BJ (cell line): ENCODE data around the gene CRTC2. TPM values are rescaled to one million over a fixed set of nuclear protein-coding genes. Genes with fewer than 3 reads are reported as not detected.

Experiments
- CTCF ChIA-PET: fragments of 350-600 bp; formaldehyde crosslinking; extraction: SDS; loops from one replicate; lab custom pipeline; 2021; ENCODE audit warnings: antibody characterized with exemption, inconsistent platforms; lab: Yijun Ruan, JAX
- POLR2A ChIA-PET: fragments of 300-600 bp; sonication (Branson Sonifier 250); formaldehyde crosslinking; extraction: SDS; loops from one replicate; lab custom pipeline; 2021; ENCODE audit warnings: antibody characterized with exemption; lab: Charles Lee
- DNase-seq: peaks from one replicate; pipeline ENCODE4 v3.0.0-alpha.2; 2011; ENCODE audit warnings: low read depth
- H3K27me3 ChIP-seq: 2 replicates; pipeline ENCODE4 v1.6.0; 2011; ENCODE audit warnings: low read length; ENCODE audit not compliant: control insufficient read depth, insufficient read depth
- H3K36me3 ChIP-seq: 2 replicates; pipeline ENCODE4 v1.5.1; 2011; ENCODE audit warnings: low read length; ENCODE audit not compliant: control insufficient read depth, insufficient read depth
- H3K4me3 ChIP-seq: 2 replicates; pipeline ENCODE4 v1.5.1; 2011; ENCODE audit warnings: low read depth, mild to moderate bottlenecking, control low read depth, low read length
- polyA plus RNA-seq: library from polyadenylated mRNA; depleted of rRNA; stranded (reverse); fragments of >200 nt; gene quantifications from 2 replicates; pipeline ENCODE4 v1.2.3, GENCODE V29; 2011
- TF ChIP-seq, protein P1 (sequence below): IDR thresholded peaks from 2 replicates; pipeline ENCODE4 v1.5.1; 2011; ENCODE audit warnings: low read depth, mild to moderate bottlenecking, control low read depth, inconsistent platforms, low read length, moderate library complexity; ENCODE audit not compliant: insufficient read depth

CRTC2 gene
- polyA plus RNA-seq, 1 experiment: 25.2 TPM

DNA sequence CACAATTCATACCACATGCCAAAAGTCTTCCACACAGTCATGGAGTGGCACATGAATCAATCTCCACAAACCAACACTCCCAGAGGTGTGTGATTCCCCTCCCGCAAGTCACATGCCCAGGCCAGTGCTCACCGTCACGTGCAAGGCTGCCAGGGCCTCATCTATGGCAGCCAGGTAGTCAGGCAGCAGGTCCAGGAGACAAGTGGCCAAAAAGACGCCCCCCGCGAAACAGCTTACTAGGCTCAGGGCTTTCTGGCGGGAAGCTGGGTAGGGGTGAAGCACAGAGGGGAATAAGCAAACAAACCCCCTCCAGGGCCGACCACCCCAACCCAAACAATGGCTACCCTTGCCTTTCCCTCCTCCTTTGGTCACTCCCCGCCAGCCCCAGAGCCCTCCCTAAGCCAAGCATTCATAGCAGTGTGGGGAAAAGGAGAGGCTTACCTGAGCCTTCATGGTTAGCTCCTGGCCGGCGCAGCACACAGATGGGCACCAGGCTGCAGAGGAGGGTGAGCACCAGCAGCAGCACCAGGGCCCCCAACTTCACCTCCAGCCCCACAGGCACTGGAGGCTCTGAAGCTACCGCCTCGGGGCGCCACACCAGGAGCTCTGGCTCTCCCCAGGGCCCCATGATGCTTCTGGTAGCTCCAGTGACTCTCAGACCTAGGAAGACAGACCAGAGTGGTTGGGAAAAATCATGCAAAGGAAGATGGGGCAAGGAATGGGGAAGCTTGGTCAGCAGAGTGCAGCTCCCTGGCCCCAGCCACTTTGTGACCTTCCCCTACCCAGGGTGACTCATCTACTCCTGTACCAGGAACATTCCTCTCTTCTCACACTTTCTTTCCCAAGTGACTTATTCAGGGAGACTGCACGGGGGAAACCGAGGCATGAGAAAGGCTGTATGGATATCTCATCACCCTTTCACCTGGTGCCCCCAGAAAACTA is 3.9 kb upstream of the CRTC2 start:
- Histone ChIP-seq H3K36me3 (peaks cover 14% of the 10 kb centered on the region), H3K27me3 (no peaks in the 10 kb centered on the region), H3K4me3 (peak overlapping the region; percentile 87)
- CTCF ChIA-PET: interaction anchor here (1.3 to 4.8 kb wide), 6 partner anchors 9 to 133 kb away, joined by 3 to 32 read pairs (median 8); partner anchors contain the start of genes DENND4B, JTB and RAB13
- POLR2A ChIA-PET: interaction anchor here (0.8 to 1.4 kb wide), 3 partner anchors 15 to 40 kb away, joined by 5 to 6 read pairs (median 6); partner anchors contain the start of genes GATAD2B, JTB and RPS27
- no peak for DNase-seq
- TF ChIP-seq, protein P1, sequence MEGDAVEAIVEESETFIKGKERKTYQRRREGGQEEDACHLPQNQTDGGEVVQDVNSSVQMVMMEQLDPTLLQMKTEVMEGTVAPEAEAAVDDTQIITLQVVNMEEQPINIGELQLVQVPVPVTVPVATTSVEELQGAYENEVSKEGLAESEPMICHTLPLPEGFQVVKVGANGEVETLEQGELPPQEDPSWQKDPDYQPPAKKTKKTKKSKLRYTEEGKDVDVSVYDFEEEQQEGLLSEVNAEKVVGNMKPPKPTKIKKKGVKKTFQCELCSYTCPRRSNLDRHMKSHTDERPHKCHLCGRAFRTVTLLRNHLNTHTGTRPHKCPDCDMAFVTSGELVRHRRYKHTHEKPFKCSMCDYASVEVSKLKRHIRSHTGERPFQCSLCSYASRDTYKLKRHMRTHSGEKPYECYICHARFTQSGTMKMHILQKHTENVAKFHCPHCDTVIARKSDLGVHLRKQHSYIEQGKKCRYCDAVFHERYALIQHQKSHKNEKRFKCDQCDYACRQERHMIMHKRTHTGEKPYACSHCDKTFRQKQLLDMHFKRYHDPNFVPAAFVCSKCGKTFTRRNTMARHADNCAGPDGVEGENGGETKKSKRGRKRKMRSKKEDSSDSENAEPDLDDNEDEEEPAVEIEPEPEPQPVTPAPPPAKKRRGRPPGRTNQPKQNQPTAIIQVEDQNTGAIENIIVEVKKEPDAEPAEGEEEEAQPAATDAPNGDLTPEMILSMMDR: 0 out of 2 replicates have a peak, but pooled peaks have one; percentile 2

GRCh38 chr1:153961421-153961820 is 3.0 kb upstream of the CRTC2 start:
- TF ChIP-seq, protein P1: no peak
- no peak for DNase-seq
- CTCF ChIA-PET: interaction anchor here (1.9 to 3.4 kb wide), 2 partner anchors 15 to 25 kb away, joined by 6 to 17 read pairs; partner anchors contain the start of genes DENND4B and RAB13
- Histone ChIP-seq H3K36me3 (peaks cover 14% of the 10 kb centered on the region), H3K4me3 (no peak overlapping the region), H3K27me3 (no peaks in the 10 kb centered on the region)
- POLR2A ChIA-PET: no interaction called here

DNA sequence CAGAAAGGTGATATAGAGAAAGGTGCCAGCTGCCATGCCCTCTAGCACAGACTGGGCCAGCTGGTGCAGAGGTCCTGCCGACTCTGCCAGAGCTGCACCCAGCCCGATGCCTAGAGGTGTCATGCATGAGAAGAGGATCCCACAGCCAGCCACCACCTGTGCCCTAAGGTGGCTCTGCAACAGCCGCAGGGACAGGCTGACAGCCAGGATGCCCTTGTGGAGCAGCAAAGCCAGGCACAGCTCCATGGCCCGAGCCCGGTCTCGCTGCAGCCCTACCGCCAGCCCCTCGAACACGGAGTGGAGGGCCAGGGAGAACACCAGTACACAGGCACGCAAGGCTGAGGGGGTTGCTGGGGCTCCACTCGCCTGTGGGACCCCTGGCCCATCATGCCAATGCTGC is 1.8 kb upstream of the CRTC2 start:
- Histone ChIP-seq H3K36me3 (peaks cover 14% of the 10 kb centered on the region), H3K27me3 (no peaks in the 10 kb centered on the region), H3K4me3 (no peak overlapping the region)
- TF ChIP-seq, protein P1: no peak
- CTCF ChIA-PET: interaction anchor here (1.9 to 3.4 kb wide), 3 partner anchors 14 to 163 kb away, joined by 4 to 17 read pairs (median 6); partner anchors contain the start of genes DENND4B and RAB13
- POLR2A ChIA-PET: no interaction called here
- DNase-seq: no peak

GRCh38 chr1:153959454-153959853 is 1.0 kb upstream of the CRTC2 start:
- H3K36me3 ChIP-seq: peaks cover 15% of the 10 kb centered on the region
- no peak for DNase-seq
- H3K4me3 ChIP-seq: no peak overlapping the region
- ChIA-PET CTCF (interaction anchor here (1.9 kb wide), 2 partner anchors 13 to 163 kb away, joined by 4 to 7 read pairs; partner anchors contain the start of gene DENND4B), POLR2A (no interaction called here)
- TF ChIP-seq, protein P1: no peak
- no peaks in the 10 kb centered on the region for H3K27me3 ChIP-seq

DNA sequence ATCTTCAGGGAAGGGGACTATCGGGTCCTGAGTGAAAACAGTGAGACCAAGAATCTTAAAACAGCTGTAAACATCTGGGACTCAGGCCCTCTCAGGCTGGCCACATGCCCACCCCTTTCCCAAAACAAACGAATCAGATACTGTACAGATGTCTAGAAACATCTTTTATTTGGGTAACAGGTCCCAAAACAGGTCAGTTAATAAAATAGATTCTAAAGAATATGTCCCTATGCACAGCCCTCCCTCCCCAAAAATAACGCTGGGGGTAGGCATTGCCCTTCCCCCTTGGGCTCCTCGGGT is 499 bp upstream of the CRTC2 start:
- ChIA-PET CTCF (interaction anchor here (1.9 kb wide), 1 partner anchor 13 kb away, joined by 7 read pairs; the partner anchor contains the start of gene DENND4B), POLR2A (no interaction called here)
- no peak overlapping the region; the same call in 1 of the 2 replicates for H3K4me3 ChIP-seq
- TF ChIP-seq, protein P1: no peak
- H3K36me3 ChIP-seq: peaks cover 16% of the 10 kb centered on the region
- no peak for DNase-seq
- H3K27me3 ChIP-seq: no peaks in the 10 kb centered on the region
